OCI-LY7 (cell line): Measurements from ENCODE around the gene LYZL6. TPM values are rescaled to one million over a fixed set of nuclear protein-coding genes. Genes with fewer than 3 reads are reported as not detected.
"Not testable (repeated sequence)": the region's sequence is repeated elsewhere in the genome, so short reads cannot be mapped to it uniquely, and the experiment has no call there.

Source experiments
- BruUV-seq: library from RNA; stranded (reverse); fragments of 400-500 nt; replicated peaks from 2 replicates; lab custom pipeline; 2021; lab: Mats Ljungman, UMichigan
- CTCF ChIA-PET: fragments of 300-600 bp; sonication (Branson Sonifier 250); formaldehyde crosslinking; loops from one replicate; lab custom pipeline; 2022; ENCODE audit warnings: antibody characterized with exemption; ENCODE audit not compliant: unreplicated experiment; lab: Charles Lee
- POLR2A ChIA-PET: fragments of 300-600 bp; sonication (Branson Sonifier 250); formaldehyde crosslinking; loops from one replicate; lab custom pipeline; 2022; ENCODE audit warnings: antibody characterized with exemption; lab: Charles Lee
- DNase-seq: peaks from one replicate; pipeline ENCODE4 v3.0.0-alpha.2; 2015; ENCODE audit warnings: low spot score
- H2AFZ ChIP-seq: fragments of 200-600 bp; sonication (generic), shearing (Covaris generic); 2 replicates; pipeline ENCODE4 v1.6.1; 2014; ENCODE audit warnings: mild to moderate bottlenecking, antibody characterized with exemption, low read length, moderate library complexity
- H3K27ac ChIP-seq: fragments of 200-600 bp; sonication (generic); 2 replicates; pipeline ENCODE4 v1.5.1; 2014; ENCODE audit warnings: mixed run types, low read depth, mild to moderate bottlenecking, moderate library complexity, low read length, inconsistent platforms; ENCODE audit not compliant: poor library complexity, severe bottlenecking
- H3K36me3 ChIP-seq: fragments of 200-600 bp; sonication (generic); 2 replicates; pipeline ENCODE4 v1.6.1; 2014; ENCODE audit warnings: mild to moderate bottlenecking, antibody characterized with exemption, low read length, moderate library complexity, mixed read lengths; ENCODE audit not compliant: insufficient read depth
- H3K4me1 ChIP-seq: fragments of 200-600 bp; sonication (generic); 2 replicates; pipeline ENCODE4 v1.5.1; 2014; ENCODE audit warnings: mild to moderate bottlenecking, low read length; ENCODE audit not compliant: insufficient read depth, poor library complexity, severe bottlenecking
- H3K4me2 ChIP-seq: fragments of 200-600 bp; sonication (generic); 2 replicates; pipeline ENCODE4 v1.6.1; 2014; ENCODE audit warnings: mild to moderate bottlenecking, low read length
- H3K4me3 ChIP-seq: fragments of 200-600 bp; sonication (generic); 2 replicates; pipeline ENCODE4 v1.5.1; 2014; ENCODE audit warnings: mild to moderate bottlenecking, low read depth, low read length; ENCODE audit not compliant: poor library complexity, severe bottlenecking
- H3K79me2 ChIP-seq: fragments of 200-600 bp; sonication (generic); 2 replicates; pipeline ENCODE4 v1.6.1; 2016; ENCODE audit warnings: low read depth, mild to moderate bottlenecking, low read length, moderate library complexity, mixed read lengths; ENCODE audit not compliant: insufficient read depth
- H3K9me2 ChIP-seq: fragments of 200-600 bp; sonication (generic); 2 replicates; pipeline ENCODE4 v1.6.1; 2016; ENCODE audit warnings: mild to moderate bottlenecking, low read length, mixed read lengths; ENCODE audit not compliant: insufficient read depth
- H3K9me3 ChIP-seq: fragments of 200-600 bp; sonication (generic); 2 replicates; pipeline ENCODE4 v1.6.1; 2014; ENCODE audit warnings: mild to moderate bottlenecking, mixed run types, low read length, mixed read lengths
- H4K20me1 ChIP-seq: fragments of 200-600 bp; sonication (generic); 2 replicates; pipeline ENCODE4 v1.6.1; 2014; ENCODE audit warnings: mild to moderate bottlenecking, antibody characterized with exemption, low read length, moderate library complexity, mixed read lengths; ENCODE audit not compliant: insufficient read depth
- EZH2phosphoT487 ChIP-seq: fragments of 200-600 bp; sonication (generic); IDR thresholded peaks from 2 replicates; pipeline ENCODE4 v1.6.1; 2018; ENCODE audit warnings: low read depth, borderline replicate concordance, mild to moderate bottlenecking, mixed run types, antibody characterized with exemption, low read length, moderate library complexity, mixed read lengths
- intact Hi-C: fragments of 100-400 bp; cut with micrococcal nuclease; formaldehyde crosslinking; loops from one replicate; pipeline ENCODE4 v1.10.0; 2022; ENCODE audit not compliant: unreplicated experiment
- total RNA-seq, 2 experiments: library from RNA; depleted of rRNA in 1 of 2; stranded (reverse); fragments of >200 nt in 1 of 2; shearing (Covaris generic) in 1 of 2; gene quantifications; 2 replicates each; pipeline ENCODE4 v1.2.3, GENCODE V29; 2014 to 2022
- TF ChIP-seq, protein P1 (sequence below): fragments of 200-600 bp; sonication (generic); conservative IDR thresholded peaks from 2 replicates; pipeline ENCODE4 v1.5.1; 2014; ENCODE audit warnings: mild to moderate bottlenecking, antibody characterized with exemption, low read length, moderate library complexity, mixed read lengths

The LYZL6 gene
- total RNA-seq, 2 experiments from 2014 or later: not detected

GRCh38 chr17:35900280-35900679 lies 43.2 kb downstream of the LYZL6 start:
- Histone ChIP-seq H4K20me1 (no peaks in the 10 kb centered on the region), H3K4me3 (no peak overlapping the region), H2AFZ (no peak overlapping the region), H3K9me2 (no peaks in the 10 kb centered on the region), H3K36me3 (no peaks in the 10 kb centered on the region), H3K79me2 (no peaks in the 10 kb centered on the region), H3K4me1 (no peaks in the 10 kb centered on the region), H3K4me2 (no peak overlapping the region), H3K9me3 (no peaks in the 10 kb centered on the region), H3K27ac (no peak overlapping the region)
- no peak for DNase-seq
- no TSS peak for BruUV-seq
- POLR2A ChIA-PET: no interaction called here
- TF ChIP-seq, protein P1, sequence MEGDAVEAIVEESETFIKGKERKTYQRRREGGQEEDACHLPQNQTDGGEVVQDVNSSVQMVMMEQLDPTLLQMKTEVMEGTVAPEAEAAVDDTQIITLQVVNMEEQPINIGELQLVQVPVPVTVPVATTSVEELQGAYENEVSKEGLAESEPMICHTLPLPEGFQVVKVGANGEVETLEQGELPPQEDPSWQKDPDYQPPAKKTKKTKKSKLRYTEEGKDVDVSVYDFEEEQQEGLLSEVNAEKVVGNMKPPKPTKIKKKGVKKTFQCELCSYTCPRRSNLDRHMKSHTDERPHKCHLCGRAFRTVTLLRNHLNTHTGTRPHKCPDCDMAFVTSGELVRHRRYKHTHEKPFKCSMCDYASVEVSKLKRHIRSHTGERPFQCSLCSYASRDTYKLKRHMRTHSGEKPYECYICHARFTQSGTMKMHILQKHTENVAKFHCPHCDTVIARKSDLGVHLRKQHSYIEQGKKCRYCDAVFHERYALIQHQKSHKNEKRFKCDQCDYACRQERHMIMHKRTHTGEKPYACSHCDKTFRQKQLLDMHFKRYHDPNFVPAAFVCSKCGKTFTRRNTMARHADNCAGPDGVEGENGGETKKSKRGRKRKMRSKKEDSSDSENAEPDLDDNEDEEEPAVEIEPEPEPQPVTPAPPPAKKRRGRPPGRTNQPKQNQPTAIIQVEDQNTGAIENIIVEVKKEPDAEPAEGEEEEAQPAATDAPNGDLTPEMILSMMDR: no peak
- no peak for TF ChIP-seq EZH2phosphoT487
- intact Hi-C loops: no loop called here
- CTCF ChIA-PET: no interaction called here

DNA sequence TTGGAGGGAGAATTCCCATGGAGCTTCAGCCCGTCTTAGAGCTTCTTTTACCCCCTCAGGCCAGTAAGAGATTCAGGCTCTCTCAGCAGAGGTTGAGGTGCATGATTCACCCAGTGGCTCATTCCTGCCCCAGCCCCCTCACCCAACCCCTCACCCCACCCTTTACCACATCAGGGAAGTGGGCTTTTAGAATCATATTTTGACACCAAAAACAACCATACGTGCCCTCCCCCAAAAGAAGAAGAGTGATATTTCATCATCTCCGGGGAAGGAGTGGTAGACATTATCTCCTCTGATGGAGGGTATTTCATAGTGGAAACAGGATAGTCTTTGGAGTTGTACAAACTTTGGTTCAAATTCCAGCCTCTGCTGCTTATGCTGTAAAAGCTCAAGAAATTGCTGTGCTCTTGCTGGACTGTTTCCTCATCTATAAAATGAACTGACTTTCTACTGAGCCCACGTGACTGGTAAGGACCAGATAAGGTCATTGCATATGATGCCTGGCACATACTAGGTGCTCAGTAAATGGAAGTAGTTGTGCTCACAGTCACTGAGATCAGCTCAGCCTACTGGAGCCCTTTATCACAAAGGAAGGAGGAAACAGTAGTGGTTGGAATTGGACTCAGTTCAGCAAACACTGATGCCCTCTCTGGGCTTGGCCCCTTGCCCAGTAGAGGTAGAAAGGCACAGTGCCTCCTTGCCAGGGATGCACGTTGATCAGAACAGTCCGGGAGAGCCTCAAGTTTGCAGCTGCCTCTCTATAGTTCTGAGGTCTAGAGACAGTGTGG lies 45.0 kb downstream of the LYZL6 start:
- H3K9me2 ChIP-seq: no peaks in the 10 kb centered on the region
- no peaks in the 10 kb centered on the region for H4K20me1 ChIP-seq
- H3K4me2 ChIP-seq: no peak overlapping the region
- TF ChIP-seq, protein P1: no peak
- no peak for TF ChIP-seq EZH2phosphoT487
- no peak for DNase-seq
- H3K4me3 ChIP-seq: no peak overlapping the region
- BruUV-seq: no TSS peak
- no peak overlapping the region for H3K27ac ChIP-seq
- intact Hi-C loops: no loop called here
- ChIA-PET POLR2A (no interaction called here), CTCF (no interaction called here)
- H3K9me3 ChIP-seq: no peaks in the 10 kb centered on the region
- H3K4me1 ChIP-seq: no peaks in the 10 kb centered on the region
- H3K79me2 ChIP-seq: no peaks in the 10 kb centered on the region
- H3K36me3 ChIP-seq: no peaks in the 10 kb centered on the region
- H2AFZ ChIP-seq: no peak overlapping the region

DNA sequence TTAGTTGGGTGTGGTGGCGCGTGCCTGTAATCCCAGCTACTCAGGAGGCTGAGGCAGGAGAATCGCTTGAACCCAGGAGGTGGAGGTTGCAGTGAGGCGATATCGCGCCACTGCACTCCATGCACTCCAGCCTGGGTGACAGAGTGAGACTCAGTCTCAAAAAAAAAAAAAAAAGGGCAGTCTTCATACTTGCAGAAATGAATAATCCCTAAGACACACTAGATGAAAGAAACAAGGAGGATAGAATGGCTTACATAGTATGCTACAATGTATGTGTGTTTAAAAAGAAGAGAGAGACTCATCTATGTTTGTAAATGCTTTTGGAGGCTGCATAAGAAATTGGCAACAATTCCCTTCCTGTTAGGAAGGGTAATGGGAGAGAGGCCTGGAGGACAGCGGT lies 45.7 kb downstream of the LYZL6 start:
- H3K4me1 ChIP-seq, H3K27ac ChIP-seq, H3K9me3 ChIP-seq, POLR2A ChIA-PET, BruUV-seq, H3K79me2 ChIP-seq, H2AFZ ChIP-seq, H3K4me2 ChIP-seq, H3K4me3 ChIP-seq, DNase-seq, H3K36me3 ChIP-seq, H4K20me1 ChIP-seq, intact Hi-C loops, H3K9me2 ChIP-seq: not testable (repeated sequence)
- CTCF ChIA-PET: interaction anchor here (0.7 kb wide), 1 partner anchor 27 kb away, joined by 3 read pairs; no protein-coding TSS in a partner anchor
